ENCODE data around the gene ZCCHC2. TPM values are rescaled to one million over a fixed set of nuclear protein-coding genes. Genes with fewer than 3 reads are reported as not detected.

Gene ZCCHC2
- total and polyA plus RNA-seq, 2 of the 13 experiments (the other 11 are each of a cell fraction or from before 2014, with no cell fraction given): 62.5 to 76.1 TPM

- H2AFZ ChIP-seq (ENCODE audit: low read length): no peak overlapping the region
- no peaks in the 10 kb centered on the region for H3K9me3 ChIP-seq (ENCODE audit: low read length)
- H3K27ac ChIP-seq (ENCODE audit: extremely low read length, insufficient read depth, low read length): no peak overlapping the region
- ChIA-PET POLR2A (interaction anchor here (2.5 kb wide), 1 partner anchor 11 kb away, joined by 13 read pairs; no protein-coding TSS in a partner anchor), CTCF (ENCODE audit: low intra/inter-chr PET ratio, low total read pairs) (no interaction called here)
- H3K4me1 ChIP-seq (ENCODE audit: insufficient read depth, low read length): peaks cover 72% of the 10 kb centered on the region
- 82% methylated on average over 4 of the region's 4 CpGs for WGBS (ENCODE audit: low lambda C conversion rate)
- intact Hi-C loops (cut with micrococcal nuclease; ENCODE audit: unreplicated experiment) (no loop called here), in situ Hi-C loops (cut with HindIII; ENCODE audit: extremely low pct_ligation_motif_present, low pct_unique_long_range_greater_than_20kb) (no loop called here)
- no TSS peak for BruUV-seq (replicated peaks)
- ATAC-seq: no peak
- peak; percentile 18 for FAIRE-seq
- H3K79me2 ChIP-seq (ENCODE audit: insufficient read depth, low read length): peaks cover 97% of the 10 kb centered on the region
- peaks cover 19% of the 10 kb centered on the region; the same call in 1 of the 2 replicates for H4K20me1 ChIP-seq (ENCODE audit: insufficient read depth, low read length)
- TF ChIP-seq PAX8 (CRISPR knock-in tag; IDR thresholded peaks at IDR 0.05; ENCODE audit: borderline replicate concordance) (no peak), SIX1 (CRISPR knock-in tag; IDR thresholded peaks at IDR 0.05; ENCODE audit: borderline replicate concordance) (no peak), FOXA1 (IDR thresholded peaks at IDR 0.05) (no peak), FOXA1 (CRISPR knock-in tag; IDR thresholded peaks at IDR 0.05) (no peak), YY1 (IDR thresholded peaks at IDR 0.05; ENCODE audit: insufficient read depth, insufficient replicate concordance, low read depth, low read length) (no peak), CC2D1A (CRISPR knock-in tag; IDR thresholded peaks at IDR 0.05) (no peak), ZNF713 (CRISPR knock-in tag; IDR thresholded peaks at IDR 0.05) (no peak), ZNF18 (CRISPR knock-in tag; IDR thresholded peaks at IDR 0.05; ENCODE audit: insufficient replicate concordance) (no peak), FOSL1 (CRISPR knock-in tag; IDR thresholded peaks at IDR 0.05; ENCODE audit: borderline replicate concordance) (no peak), SMYD3 (CRISPR knock-in tag; IDR thresholded peaks at IDR 0.05) (no peak), DZIP1 (CRISPR knock-in tag; IDR thresholded peaks at IDR 0.05) (no peak), SNAI1 (CRISPR knock-in tag; IDR thresholded peaks at IDR 0.05; ENCODE audit: borderline replicate concordance) (no peak), TMF1 (CRISPR knock-in tag; IDR thresholded peaks at IDR 0.05; ENCODE audit: low read depth) (no peak)
- no peaks in the 10 kb centered on the region for H3K27me3 ChIP-seq (ENCODE audit: control insufficient read depth in 1 of 2, insufficient read depth in 2 of 2, low read length in 2 of 2)
- no peak overlapping the region for H3K4me2 ChIP-seq (ENCODE audit: low read depth, low read length)
- no peak overlapping the region for H3K4me3 ChIP-seq (replicated peaks in 1 of 3; ENCODE audit: insufficient read depth in 1 of 3, low read depth in 2 of 3, low read length in 3 of 3)
- no peak overlapping the region for H3K9ac ChIP-seq (ENCODE audit: insufficient read depth, low read depth, low read length)
- DNase-seq (ENCODE audit: low spot score): no peak
- peaks cover 11 to 49% of the 10 kb centered on the region in 2 experiments for H3K36me3 ChIP-seq (replicated peaks in 1 of 2; ENCODE audit: control insufficient read depth in 1 of 2, insufficient read depth in 2 of 2, low read length in 2 of 2)
Observed at GRCh38 chr18:62537946-62538345, 15.1 kb downstream of the ZCCHC2 start.
